Measurements from ENCODE around the gene LSS.

The LSS gene

GRCh38 chr21:46218906-46219590, 9.5 kb downstream of the LSS start:
- no peak for DNase-seq

DNA sequence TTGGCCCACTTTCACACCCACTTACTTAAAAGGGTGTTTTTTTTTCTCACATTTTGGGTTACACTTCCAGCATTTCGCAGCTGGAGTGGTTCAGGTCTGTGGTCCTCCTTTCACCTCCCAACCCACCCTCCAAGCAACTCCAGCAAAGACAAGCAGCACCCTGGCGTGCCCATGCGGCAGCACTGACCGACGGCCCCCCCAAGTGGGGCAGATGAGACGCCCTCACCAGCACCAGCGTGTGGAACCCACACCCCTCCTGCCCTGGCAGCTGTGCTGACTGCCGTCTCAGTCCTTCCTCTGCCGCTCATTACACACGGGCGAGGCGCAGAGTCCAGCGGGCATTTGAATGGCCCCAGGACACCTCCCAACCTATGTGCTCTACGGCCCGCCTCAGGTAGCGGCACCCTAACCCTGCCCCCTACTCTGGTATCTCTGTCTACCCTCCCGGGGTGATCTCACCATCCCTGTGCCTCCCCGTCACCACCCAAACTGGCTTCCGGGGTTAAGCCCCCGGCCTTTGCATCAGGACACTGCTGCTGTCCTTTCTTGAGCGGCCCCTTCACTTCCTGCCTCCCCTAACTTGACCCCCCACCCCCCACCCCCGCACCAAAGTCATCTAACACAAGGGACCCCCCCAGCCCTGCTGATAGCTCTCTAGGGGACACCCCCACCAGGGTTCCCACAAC, 10.9 kb downstream of the LSS start:
- no peak for DNase-seq

GRCh38 chr21:46216132-46216747, 12.3 kb downstream of the LSS start:
- no peak for DNase-seq

- no peak for DNase-seq
Observed at GRCh38 chr21:46215436-46216131, 13.0 kb downstream of the LSS start.

DNA sequence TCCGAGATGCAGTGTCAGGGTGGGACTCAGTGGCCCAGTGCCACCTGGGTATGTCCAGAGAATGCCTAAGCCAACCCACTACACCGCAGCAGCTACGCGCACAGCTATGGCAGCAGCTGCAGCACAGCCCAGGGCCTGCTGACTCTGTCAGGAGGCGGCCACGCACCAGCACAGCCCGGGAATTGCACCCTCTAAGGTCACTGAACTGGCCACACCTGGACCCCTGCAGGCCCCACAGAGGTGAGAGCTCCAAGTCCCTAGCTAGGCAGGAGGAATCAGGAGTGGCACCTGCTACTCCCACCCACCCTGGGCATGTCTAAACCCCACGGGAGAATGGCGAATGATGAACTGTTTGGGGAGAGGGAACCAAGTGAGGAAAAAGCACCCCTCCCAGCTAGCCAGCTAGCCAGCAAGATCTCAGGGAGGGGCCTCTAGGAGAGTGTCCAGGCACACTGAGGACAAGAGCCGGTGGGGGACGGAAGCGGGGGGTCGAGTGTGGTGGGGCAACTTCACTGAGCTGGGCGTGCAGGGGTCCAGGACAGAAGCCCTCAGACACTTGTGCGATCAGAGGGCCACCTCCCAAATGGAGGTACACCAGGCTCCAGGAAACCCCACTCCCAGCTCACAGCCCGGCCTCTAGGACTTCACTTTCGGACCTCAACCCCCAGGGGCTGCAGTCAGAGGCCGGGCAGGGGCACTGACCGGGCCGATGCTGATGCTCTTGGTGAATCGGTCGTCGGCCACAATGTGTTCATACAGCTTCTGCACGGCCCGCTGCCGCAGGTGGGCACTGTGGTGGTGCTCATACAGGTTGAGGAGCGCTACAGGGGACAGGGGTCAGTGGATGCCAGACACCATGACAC, 13.9 kb downstream of the LSS start:
- no peak for DNase-seq

DNA sequence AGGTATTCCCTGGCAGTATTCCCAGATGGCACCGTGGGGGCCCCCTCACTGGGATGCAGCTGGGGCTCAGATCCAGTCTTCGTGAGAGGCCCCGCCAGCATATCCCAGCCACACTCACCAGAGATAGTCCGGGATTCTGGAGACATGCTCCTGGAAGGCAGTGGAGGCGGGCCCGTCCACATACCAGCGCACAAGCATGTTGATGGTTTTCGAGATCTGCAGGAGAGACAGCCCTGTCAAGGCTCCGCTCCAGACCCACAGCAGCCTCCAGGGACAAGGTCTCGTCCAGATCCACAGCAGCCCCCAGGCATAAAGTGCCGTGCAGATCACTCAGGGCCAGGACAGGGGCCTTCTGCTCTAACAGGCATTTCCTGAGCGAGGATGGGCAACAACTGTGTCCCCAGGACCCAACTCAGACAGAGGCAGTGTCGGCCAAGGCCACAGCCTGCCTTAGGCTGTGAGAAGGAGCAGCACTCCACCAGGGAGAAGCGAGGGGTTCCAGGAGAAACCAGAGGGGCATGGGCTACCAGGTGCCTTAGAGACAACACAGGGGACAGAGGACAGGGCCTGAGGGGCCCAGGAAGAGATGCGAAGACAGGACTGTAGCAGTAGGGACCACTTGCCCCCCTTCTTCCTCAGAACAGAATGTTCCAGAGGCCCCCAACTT, 14.8 kb downstream of the LSS start:
- no peak for DNase-seq

GRCh38 chr21:46212721-46213484, 15.7 kb downstream of the LSS start:
- DNase-seq: no peak

- DNase-seq: no peak
Observed at GRCh38 chr21:46211786-46212720, 16.5 kb downstream of the LSS start.

DNA sequence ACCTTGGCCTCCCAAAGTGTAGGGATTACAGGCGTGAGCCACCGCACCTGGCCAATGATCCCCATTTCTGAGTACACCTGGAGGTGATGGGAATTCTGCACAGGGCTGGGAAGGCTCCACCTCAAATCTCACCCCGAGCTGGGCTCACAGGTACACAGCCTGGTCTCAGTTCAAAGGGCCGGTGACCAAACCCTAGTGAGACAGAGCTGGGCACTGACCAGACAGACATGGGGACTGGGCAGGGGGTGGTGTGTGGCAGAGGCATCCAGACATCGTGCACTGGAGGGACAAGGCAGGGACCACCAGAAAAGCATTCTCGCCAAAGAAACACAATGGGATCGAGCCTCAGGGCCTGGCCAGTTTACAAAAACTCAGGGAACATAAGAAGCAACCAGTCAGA, 17.2 kb downstream of the LSS start:
- no peak for DNase-seq

DNA sequence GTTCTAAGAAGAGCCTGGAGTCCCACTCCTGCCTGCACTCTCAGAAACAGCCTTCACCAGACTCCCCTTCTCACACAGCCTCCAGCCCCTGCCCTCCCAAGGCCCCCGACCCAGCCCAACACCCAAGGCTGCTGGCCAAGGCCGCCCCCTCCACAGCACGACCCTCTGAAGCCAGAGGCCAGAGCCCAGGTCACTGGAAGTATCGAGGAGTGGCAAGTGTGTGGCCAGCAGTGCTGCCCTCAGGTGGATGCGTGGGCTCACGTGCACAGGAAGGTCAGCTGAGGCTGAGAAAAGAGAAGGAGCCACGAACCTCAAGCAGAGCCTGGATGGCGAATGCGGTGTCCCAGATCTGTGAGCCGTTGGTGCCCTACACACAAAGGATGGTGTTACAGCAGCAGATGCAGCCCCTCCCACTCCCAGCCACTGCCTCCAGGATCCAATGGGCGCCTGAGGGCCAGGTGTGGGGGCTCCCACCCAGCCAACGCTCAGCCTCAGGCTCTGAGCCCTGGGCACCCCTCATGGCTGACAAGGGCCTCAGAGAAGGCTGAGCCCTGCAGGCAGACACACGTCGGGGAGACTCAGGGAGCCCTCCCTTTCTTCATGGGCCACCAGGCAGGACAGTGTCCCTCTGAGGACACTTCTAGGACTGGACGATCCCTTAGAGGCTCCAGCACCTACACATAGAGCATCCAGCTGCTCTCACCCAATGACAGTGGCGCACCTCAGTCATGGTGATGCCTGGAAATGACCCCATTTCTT, 18.0 kb downstream of the LSS start:
- DNase-seq: no peak

- DNase-seq: no peak
Observed at GRCh38 chr21:46208761-46209721, 19.5 kb downstream of the LSS start.

- DNase-seq: no peak
Observed at GRCh38 chr21:46207920-46208591, 20.5 kb downstream of the LSS start.

- no peak for DNase-seq
Observed at GRCh38 chr21:46207006-46207919, 21.3 kb downstream of the LSS start.

DNA sequence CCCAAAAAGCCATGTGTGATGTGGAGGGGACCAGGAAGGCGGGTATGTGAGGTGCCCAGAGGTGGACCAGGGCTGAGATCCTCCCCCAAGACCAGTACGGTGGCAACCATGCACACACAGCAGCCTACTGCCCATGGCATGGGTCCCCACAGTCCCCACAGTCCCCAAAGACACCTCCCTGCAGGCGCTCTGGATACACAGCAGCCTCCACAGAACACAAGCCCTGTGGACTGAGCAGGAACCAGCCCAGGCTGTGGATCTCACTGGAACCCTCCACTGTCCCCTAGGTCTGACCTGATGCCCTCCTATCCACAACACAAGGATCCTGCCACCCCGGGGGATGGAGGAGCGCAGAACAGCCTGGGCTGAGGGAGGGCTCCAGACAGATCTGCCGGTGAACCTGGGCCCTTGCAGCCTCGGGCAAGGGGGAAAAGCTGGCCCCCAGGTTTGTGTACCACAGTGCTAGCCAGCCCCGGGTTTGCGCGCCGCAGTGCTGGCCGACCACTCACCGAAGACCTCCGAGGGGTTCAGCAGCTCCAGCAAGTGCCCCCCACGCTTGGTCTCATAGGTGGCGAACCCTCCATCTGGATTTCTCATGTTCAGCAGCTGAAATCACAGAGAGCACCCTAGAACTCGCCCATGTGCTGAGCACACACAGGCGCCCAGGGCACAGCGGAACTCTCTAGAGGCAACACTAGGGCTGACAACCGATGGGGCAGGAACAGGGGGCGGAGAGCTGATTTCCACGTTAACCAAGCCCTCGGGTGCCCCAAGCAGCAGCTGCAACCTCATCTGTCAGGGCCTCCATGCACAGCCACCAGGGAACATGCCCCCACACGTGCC, 22.2 kb downstream of the LSS start:
- DNase-seq: no peak

DNA sequence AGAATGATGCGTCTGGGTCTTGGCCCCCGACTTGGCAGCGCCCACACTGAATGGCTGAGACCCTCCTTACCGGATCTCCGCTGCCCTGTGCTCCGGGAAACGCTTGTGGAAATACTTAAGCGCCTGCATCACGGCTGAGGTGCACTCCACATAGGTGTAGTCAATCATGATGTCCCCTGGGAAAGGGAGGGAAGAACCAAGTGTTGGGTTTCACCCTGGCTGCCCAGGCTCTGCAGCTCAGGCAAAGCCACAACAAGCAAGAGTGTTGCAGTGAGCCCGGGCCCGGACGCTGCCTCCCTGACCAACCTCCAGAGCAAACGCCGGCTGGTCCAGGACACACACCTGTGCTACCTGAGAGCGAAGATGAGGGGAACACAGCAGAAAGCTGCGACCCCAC, 22.8 kb downstream of the LSS start:
- DNase-seq: no peak

Measured in activated effector memory CD4-positive, alpha-beta T cell treated with Interleukin-2 at 50 U/mL for 16 hours (primary cell).